GM18526 (cell line): ENCODE results near the gene GALR2.

ENCODE experiments used
- POLR2A ChIP-seq: IDR thresholded peaks from 3 replicates; pipeline ENCODE4 v1.6.1; 2011; ENCODE audit not compliant: insufficient read length; ENCODE audit errors: extremely low read depth

The GALR2 gene

GRCh38 chr17:76075364-76076145 lies 974 bp downstream of the GALR2 start:
- no peak for TF ChIP-seq POLR2A

GRCh38 chr17:76076146-76076764 lies 1.7 kb downstream of the GALR2 start:
- TF ChIP-seq POLR2A: no peak

- no peak for TF ChIP-seq POLR2A
Measured at GRCh38 chr17:76076765-76077583, 2.4 kb downstream of the GALR2 start.

- TF ChIP-seq POLR2A: no peak
Measured at GRCh38 chr17:76077584-76078110, 3.1 kb downstream of the GALR2 start.

- TF ChIP-seq POLR2A: no peak
Measured at GRCh38 chr17:76078860-76079534, 4.4 kb downstream of the GALR2 start, which contains the start of gene ZACN. ZACN (plus strand) TSS chr17:76079182; CDS start chr17:76079265, 83 bp downstream.

GRCh38 chr17:76079535-76079955 lies 5.0 kb downstream of the GALR2 start:
- TF ChIP-seq POLR2A: no peak

- no peak for TF ChIP-seq POLR2A
Measured at GRCh38 chr17:76079956-76080767, 5.6 kb downstream of the GALR2 start.

- no peak for TF ChIP-seq POLR2A
Measured at GRCh38 chr17:76080768-76081287, 6.2 kb downstream of the GALR2 start.

GRCh38 chr17:76081295-76082210 lies 7.0 kb downstream of the GALR2 start:
- no peak for TF ChIP-seq POLR2A

GRCh38 chr17:76082326-76083251 lies 8.0 kb downstream of the GALR2 start:
- no peak for TF ChIP-seq POLR2A

- TF ChIP-seq POLR2A: no peak
Measured at GRCh38 chr17:76083536-76084182, 9.1 kb downstream of the GALR2 start.
